MM.1S (cell line): ENCODE data around the gene CFAP119.

Experiments used
- DNase-seq: peaks from one replicate; pipeline ENCODE4 v3.0.0-alpha.2; 2015
- H2AFZ ChIP-seq: fragments of 300-600 bp; sonication (generic); 2 replicates; pipeline ENCODE4 v1.6.0; 2016; ENCODE audit warnings: antibody characterized with exemption, low read length
- H3F3A ChIP-seq: fragments of 300-600 bp; sonication (generic); 2 replicates; pipeline ENCODE4 v1.6.1; 2016; ENCODE audit warnings: mild to moderate bottlenecking, antibody characterized with exemption, low read length, moderate library complexity, mixed read lengths; ENCODE audit not compliant: insufficient read depth
- H3K27ac ChIP-seq: fragments of 300-600 bp; sonication (generic); 2 replicates; pipeline ENCODE4 v1.5.1; 2016; ENCODE audit warnings: mild to moderate bottlenecking, low read length
- H3K27me3 ChIP-seq: fragments of 300-600 bp; sonication (generic); replicated peaks from 2 replicates; pipeline ENCODE4 v1.6.0; 2016; ENCODE audit warnings: low read length; ENCODE audit not compliant: insufficient read depth
- H3K36me3 ChIP-seq: fragments of 300-600 bp; sonication (generic); replicated peaks from 2 replicates; pipeline ENCODE4 v1.6.1; 2016; ENCODE audit warnings: mild to moderate bottlenecking, low read length, mixed read lengths; ENCODE audit not compliant: insufficient read depth
- H3K4me1 ChIP-seq: fragments of 300-600 bp; sonication (generic); 2 replicates; pipeline ENCODE4 v1.6.1; 2016; ENCODE audit warnings: low read length, mixed read lengths
- H3K4me2 ChIP-seq: fragments of 300-600 bp; sonication (generic); 2 replicates; pipeline ENCODE4 v1.6.0; 2016; ENCODE audit warnings: low read depth, low read length
- H3K4me3 ChIP-seq: fragments of 300-600 bp; sonication (generic); 2 replicates; pipeline ENCODE4 v1.5.1; 2016; ENCODE audit warnings: low read length, mixed read lengths
- H3K79me2 ChIP-seq: fragments of 300-600 bp; sonication (generic); 2 replicates; pipeline ENCODE4 v1.6.1; 2016; ENCODE audit warnings: mixed run types, low read length, mixed read lengths
- H3K9ac ChIP-seq: fragments of 300-600 bp; sonication (generic); 2 replicates; pipeline ENCODE4 v1.6.1; 2016; ENCODE audit warnings: low read length, mixed read lengths
- H3K9me2 ChIP-seq: fragments of 300-600 bp; sonication (generic); replicated peaks from 2 replicates; pipeline ENCODE4 v1.6.1; 2016; ENCODE audit warnings: mild to moderate bottlenecking, low read length, mixed read lengths; ENCODE audit not compliant: insufficient read depth
- H3K9me3 ChIP-seq: fragments of 300-600 bp; sonication (generic); replicated peaks from 2 replicates; pipeline ENCODE4 v1.6.1; 2016; ENCODE audit warnings: mild to moderate bottlenecking, low read length, mixed read lengths; ENCODE audit not compliant: insufficient read depth
- H4K20me1 ChIP-seq: fragments of 300-600 bp; sonication (generic); 2 replicates; pipeline ENCODE4 v1.6.1; 2016; ENCODE audit warnings: mild to moderate bottlenecking, low read length, moderate library complexity, mixed read lengths; ENCODE audit not compliant: insufficient read depth
- EZH2 ChIP-seq: fragments of 300-600 bp; sonication (generic); optimal IDR thresholded peaks from 2 replicates; pipeline ENCODE3; 2017; ENCODE audit warnings: low read depth, mild to moderate bottlenecking, antibody characterized with exemption, low read length, mixed read lengths
- EZH2phosphoT487 ChIP-seq: fragments of 300-600 bp; sonication (generic); IDR thresholded peaks from 2 replicates; pipeline ENCODE4 v1.6.1; 2018; ENCODE audit warnings: antibody characterized with exemption, low read length
- TF ChIP-seq, protein P1 (sequence below): fragments of 300-600 bp; sonication (generic); IDR thresholded peaks from 2 replicates; pipeline ENCODE4 v1.5.1; 2016; ENCODE audit warnings: antibody characterized with exemption, low read length, mixed read lengths

Gene CFAP119

GRCh38 chr16:30805370-30806169 lies 43.7 kb upstream of the CFAP119 start:
- Histone ChIP-seq H3K9ac (peak overlapping the region; percentile 90), H4K20me1 (no peaks in the 10 kb centered on the region), H3K36me3 (no peaks in the 10 kb centered on the region), H3F3A (peaks cover 28% of the 10 kb centered on the region), H3K79me2 (no peaks in the 10 kb centered on the region), H3K4me2 (peak overlapping the region; percentile 68), H3K27me3 (no peaks in the 10 kb centered on the region), H3K27ac (peak overlapping the region; percentile 54; the same call in 1 of the 2 replicates), H2AFZ (peak overlapping the region; percentile 92), H3K9me2 (no peaks in the 10 kb centered on the region), H3K4me1 (peaks cover 18% of the 10 kb centered on the region), H3K4me3 (peak overlapping the region; percentile 94), H3K9me3 (no peaks in the 10 kb centered on the region)
- peak; percentile 71 for DNase-seq
- no peak for TF ChIP-seq EZH2phosphoT487
- TF ChIP-seq, protein P1, sequence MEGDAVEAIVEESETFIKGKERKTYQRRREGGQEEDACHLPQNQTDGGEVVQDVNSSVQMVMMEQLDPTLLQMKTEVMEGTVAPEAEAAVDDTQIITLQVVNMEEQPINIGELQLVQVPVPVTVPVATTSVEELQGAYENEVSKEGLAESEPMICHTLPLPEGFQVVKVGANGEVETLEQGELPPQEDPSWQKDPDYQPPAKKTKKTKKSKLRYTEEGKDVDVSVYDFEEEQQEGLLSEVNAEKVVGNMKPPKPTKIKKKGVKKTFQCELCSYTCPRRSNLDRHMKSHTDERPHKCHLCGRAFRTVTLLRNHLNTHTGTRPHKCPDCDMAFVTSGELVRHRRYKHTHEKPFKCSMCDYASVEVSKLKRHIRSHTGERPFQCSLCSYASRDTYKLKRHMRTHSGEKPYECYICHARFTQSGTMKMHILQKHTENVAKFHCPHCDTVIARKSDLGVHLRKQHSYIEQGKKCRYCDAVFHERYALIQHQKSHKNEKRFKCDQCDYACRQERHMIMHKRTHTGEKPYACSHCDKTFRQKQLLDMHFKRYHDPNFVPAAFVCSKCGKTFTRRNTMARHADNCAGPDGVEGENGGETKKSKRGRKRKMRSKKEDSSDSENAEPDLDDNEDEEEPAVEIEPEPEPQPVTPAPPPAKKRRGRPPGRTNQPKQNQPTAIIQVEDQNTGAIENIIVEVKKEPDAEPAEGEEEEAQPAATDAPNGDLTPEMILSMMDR: no peak

DNA sequence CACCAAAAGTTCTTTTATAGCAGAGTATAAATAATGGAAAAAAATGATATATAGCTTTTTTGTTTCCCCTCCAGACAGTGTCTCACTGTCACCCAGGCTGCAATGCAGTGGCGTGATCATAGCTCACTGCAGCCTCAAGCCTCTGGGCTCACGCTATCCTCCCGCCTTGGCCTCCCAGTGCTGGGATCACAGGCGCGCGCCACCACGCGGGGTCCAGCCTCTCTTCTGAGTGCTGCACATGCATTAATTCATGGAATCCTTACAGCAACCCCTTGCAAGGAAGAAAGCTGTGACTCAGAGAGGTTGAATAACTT lies 43.2 kb upstream of the CFAP119 start:
- no peak for TF ChIP-seq EZH2phosphoT487
- no peak for DNase-seq
- Histone ChIP-seq H3K9ac (peak overlapping the region; percentile 90), H3K79me2 (no peaks in the 10 kb centered on the region), H3K4me2 (peak overlapping the region; percentile 68), H3F3A (peaks cover 28% of the 10 kb centered on the region), H3K9me3 (no peaks in the 10 kb centered on the region), H4K20me1 (no peaks in the 10 kb centered on the region), H3K4me1 (peaks cover 18% of the 10 kb centered on the region), H3K4me3 (peak overlapping the region; percentile 94), H3K27ac (peak overlapping the region; percentile 54; the same call in 1 of the 2 replicates), H3K36me3 (no peaks in the 10 kb centered on the region), H3K9me2 (no peaks in the 10 kb centered on the region), H3K27me3 (no peaks in the 10 kb centered on the region), H2AFZ (peak overlapping the region; percentile 92)

GRCh38 chr16:30802936-30803335 lies 41.1 kb upstream of the CFAP119 start:
- TF ChIP-seq, protein P1: no peak
- no peak for TF ChIP-seq EZH2
- no peak for TF ChIP-seq EZH2phosphoT487
- Histone ChIP-seq H3K4me2 (peak overlapping the region; percentile 58), H4K20me1 (no peaks in the 10 kb centered on the region), H3K9me2 (no peaks in the 10 kb centered on the region), H3K27ac (peak overlapping the region; percentile 84), H2AFZ (peak overlapping the region; percentile 79), H3K9me3 (no peaks in the 10 kb centered on the region), H3K79me2 (no peaks in the 10 kb centered on the region), H3K4me1 (peaks cover 18% of the 10 kb centered on the region), H3K4me3 (no peak overlapping the region), H3K9ac (peak overlapping the region; percentile 12; the same call in 1 of the 2 replicates), H3F3A (peaks cover 30% of the 10 kb centered on the region), H3K36me3 (no peaks in the 10 kb centered on the region), H3K27me3 (no peaks in the 10 kb centered on the region)
- peak; percentile 66 for DNase-seq

DNA sequence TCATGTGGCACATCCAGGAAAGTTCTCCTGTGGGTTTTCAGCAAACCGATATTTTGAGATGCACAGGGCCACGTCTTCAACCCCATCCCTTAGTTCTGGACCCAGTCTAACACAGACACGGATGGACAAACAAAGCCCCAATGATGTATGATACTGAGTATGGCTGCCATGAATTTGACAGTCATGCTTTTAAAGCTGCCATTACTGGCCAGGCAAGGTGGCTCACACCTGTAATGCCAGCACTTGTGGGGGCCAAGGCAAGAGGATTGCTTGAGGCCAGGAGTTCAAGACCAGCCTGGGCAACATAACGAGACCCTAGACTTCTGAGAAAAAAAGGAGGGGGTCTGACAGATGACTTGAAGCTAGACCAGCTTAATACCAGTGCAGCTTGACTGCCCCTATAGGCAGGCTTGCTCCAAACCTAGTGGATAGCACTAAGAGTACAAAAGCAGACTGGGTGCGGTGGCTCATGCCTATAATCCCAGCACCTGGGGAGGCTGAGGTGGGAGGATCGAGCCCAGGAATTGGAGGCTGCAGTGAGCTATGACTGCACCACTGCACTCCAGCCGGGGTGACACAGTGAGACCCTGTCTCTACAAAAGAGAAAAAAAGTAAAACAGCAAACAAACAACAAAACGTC lies 35.9 kb upstream of the CFAP119 start:
- no peak for DNase-seq
- Histone ChIP-seq H2AFZ (no peak overlapping the region), H3K4me3 (no peak overlapping the region), H3K4me1 (peaks cover 6% of the 10 kb centered on the region), H3F3A (peaks cover 7% of the 10 kb centered on the region), H3K36me3 (no peaks in the 10 kb centered on the region), H4K20me1 (no peaks in the 10 kb centered on the region), H3K4me2 (no peak overlapping the region), H3K79me2 (no peaks in the 10 kb centered on the region), H3K27me3 (no peaks in the 10 kb centered on the region), H3K9me2 (no peaks in the 10 kb centered on the region), H3K9ac (no peak overlapping the region), H3K9me3 (no peaks in the 10 kb centered on the region), H3K27ac (no peak overlapping the region)
- TF ChIP-seq EZH2phosphoT487 (no peak), EZH2 (no peak)
- TF ChIP-seq, protein P1: peak; percentile 25
